ENCODE results near the gene COL28A1.

The COL28A1 gene

DNA sequence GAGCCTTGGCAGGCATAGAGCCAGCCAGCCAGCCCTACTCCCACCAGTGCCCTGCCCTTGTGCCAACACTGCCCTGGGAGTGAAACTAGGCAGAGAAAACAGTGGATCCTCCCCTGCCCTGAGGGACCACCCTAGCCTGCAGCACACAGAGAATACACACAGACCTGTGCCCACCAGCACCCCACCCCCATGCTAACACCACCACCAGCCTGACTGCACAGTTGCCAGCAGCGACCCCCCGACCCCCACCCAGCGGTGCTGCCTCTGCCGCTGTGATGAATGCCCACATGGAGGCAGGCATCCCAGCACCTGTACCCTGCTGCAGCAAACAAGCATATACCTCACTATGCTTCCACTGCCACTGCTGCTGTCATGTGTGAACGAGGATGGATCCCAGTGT is 21.6 kb upstream of the COL28A1 start:
- no peak for DNase-seq

DNA sequence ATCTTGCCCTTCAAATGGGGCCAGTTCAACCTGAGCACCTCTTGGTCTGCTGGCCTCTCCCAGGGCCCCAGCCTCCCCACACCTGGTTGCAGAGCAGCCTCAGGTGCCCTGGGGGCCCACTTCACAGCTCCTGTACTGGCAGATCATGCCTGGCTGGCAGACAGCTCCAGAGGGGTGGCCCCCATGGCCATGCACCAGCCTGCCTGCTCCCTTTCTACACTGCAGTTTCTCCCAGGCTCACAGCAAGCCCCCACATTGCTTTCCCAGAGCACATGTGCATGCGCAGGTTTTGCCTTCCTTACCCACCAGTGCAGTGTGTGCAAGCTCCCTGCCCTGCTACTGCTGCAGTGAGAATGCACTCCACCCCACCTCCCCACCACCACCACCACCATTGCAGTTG is 21.2 kb upstream of the COL28A1 start:
- no peak for DNase-seq

DNA sequence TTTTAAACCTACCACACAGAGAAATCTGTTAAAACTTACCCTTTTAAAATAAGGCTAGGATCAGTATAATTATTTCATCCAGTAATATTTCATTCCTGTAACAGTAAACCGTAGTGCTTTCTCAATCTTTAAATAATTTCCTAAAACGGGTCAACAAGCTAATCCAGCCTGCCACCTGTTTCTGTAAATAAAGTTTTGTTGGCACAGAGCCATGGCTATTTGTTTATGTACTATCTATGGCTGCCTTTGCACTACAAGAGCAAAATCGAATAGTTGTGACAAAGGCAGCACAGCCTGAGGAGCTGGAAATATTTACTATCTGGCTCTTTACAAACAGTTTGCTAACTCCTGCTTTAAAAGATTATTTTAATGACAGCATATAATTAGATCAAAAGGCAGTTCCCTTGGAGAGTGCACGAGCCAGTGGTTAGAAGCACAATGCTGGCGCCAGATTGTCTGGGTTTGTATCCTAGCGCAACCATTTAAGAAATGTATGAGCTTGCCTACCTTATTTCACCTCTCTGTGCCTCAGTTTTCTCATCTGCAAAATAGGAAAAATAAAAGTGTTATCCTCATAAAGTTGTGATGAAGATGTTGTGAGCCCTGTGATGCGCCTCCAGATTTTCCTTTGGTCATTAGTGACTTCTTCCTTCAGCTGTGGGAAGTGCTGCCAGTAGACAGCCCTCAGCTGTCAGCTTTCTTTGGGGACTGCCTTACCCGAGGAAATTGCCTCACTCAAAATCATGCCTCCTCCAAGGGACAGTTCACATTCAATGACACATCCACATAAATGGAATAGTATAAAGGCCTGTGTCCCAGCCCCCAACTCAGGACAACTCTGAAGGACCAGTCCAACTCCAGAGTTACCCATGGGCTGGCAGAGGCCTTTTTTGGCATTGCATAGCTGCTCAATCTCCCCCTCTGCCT is 19.2 kb upstream of the COL28A1 start:
- no peak for DNase-seq

DNA sequence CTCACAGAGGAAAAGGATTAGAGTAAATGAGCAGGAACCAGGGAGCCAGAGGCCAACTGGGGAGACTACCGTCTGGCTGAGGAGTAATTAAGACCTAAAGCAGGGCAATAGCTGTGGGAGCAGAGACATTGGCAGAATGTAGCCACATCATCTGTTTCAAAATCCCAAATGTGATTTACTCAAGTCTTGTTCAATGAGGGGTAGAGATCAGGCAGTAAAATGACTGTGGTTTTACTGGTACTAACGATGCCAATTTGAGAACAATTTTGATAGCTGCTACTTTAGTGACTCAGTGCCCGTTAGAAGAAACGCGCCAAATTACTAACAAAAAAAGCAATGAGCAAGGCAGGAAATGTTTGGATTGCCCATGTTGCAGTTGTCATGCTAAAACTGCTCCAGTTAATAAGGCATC is 18.4 kb upstream of the COL28A1 start:
- no peak for DNase-seq

DNA sequence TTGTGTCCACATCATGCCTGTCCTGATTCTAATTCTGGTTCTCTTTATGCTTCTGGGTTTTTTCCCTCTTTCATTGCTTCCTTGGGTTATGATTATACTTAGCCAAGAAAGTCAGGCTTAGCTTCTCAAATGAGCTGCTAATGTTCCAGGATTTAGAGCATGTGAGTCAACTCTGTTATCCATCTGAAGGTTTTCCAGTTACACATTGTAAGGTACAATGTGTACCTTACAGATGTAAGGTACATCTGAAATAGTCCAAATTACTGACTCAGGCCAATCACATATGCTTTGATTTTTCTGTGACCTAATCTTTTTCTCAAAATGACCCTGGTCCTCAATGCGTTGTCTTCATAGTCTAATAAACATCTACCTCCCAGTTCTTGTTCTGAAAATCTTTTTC is 17.7 kb upstream of the COL28A1 start:
- DNase-seq = no peak

DNA sequence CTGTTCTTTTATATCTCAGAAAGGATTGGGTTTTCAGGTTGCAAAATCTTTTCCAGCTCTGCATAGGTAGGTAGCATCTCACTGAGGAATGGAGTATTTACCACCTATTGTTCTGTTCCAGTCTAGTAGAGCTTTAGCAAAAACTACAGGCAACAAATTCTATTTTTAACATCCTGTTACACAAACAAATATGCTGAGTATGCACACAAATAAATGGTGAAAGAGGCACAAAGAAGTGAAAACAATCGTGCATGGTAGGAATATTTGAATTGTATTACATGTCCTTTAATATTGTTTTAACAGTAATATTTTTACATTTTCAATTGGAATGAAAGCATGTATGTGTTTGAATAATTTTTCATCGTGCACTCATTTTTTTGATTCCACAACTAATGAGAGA is 16.5 kb upstream of the COL28A1 start:
- no peak for DNase-seq

DNA sequence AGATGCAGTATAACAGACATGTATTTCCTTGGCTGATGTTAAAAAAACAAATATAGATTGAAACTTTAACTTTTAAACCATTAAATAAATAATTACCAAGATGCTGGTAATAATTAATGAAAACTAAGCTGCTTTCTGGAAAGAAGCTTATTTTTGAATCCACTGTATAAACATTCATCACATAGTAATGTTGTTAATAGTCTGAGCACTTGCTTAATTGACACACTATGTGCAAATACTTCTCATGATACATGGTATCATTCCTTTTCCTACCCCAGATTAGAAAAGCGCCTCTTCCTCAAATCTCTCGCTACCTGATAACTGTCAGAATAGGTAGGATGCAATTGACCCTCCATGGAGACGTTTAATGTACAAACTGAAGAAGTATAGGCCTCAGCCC is 15.0 kb upstream of the COL28A1 start:
- no peak for DNase-seq

DNA sequence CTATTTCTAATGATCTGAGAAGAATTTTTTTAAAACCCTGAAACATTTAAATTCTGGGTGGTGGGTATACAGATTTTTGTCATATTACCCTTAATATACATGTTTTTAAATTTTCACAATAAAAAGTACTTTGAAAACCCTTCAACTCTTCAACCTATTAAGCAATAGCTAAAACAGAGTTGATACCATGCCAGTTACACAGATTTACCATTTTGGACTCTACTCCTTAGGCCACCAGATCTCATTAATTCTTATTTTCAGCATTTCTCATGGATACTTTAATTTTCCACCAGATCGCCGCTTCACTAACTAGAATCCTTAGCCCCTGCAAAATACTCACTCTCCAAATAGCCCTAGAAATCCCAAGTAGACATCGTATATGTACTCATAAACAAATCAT is 12.7 kb upstream of the COL28A1 start:
- DNase-seq = no peak

DNA sequence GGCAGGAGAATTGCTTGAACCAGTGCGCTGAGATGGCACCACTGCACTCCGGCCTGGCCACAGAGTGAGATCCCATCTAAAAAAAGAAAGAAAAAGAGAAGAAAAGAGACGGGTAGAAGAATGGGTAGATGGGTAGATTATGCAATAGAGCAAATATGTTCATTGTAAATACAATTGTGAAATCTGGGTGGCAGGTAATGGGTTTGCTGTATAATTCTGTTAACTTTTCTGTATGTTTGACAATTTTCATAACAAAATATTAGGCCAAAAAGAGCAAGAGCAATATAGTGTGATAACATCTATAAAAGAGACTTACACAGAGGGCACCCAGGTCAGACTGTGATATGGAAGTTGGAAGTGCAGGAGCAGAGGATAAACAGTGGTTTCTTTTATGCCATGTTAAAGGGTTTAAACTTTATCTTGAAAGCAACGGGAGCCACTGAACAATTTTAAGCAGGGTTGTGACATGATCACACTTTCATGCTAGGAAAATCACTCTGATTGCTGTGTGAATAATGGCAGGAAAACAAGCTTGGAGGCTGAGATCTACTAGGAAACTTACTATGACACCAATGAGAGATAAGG is 6.7 kb upstream of the COL28A1 start:
- no peak for DNase-seq

DNA sequence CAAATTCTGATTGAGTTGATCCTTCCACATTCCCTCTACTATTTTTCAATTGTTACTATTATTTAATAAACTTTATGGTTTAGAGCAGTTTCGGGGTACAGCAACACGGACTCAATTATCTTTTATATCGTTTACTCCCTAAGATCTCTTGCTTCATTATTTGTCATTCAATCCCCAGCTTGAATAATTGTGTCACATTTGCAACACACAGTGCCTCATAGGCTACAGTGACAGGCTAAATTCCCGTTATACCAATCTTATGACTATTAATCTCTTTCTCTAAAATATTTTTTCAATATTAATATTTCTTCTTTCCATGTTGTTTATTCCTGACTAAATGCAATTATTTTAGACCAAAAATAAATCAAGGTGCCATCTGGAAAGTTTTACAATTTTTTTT is 4.0 kb upstream of the COL28A1 start:
- no peak for DNase-seq

DNA sequence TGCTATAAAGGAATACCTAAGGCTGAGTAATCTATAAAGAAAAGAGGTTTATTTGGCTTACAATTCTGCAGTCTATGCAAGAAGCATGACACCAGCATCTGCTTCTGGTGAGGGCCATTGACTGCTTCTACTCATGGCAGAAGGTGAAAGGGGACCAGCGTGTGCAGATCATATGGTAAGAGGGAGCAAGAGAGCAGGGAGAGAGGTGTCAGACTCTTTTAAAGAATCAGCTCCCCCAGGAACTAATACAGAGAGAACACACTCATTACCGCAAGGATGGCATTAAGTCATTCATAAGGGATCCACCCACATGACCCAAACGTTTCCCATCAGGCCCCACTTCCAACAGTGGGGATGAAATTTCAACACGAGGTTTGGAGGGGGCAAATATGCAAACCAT is 3.5 kb upstream of the COL28A1 start:
- no peak for DNase-seq

DNA sequence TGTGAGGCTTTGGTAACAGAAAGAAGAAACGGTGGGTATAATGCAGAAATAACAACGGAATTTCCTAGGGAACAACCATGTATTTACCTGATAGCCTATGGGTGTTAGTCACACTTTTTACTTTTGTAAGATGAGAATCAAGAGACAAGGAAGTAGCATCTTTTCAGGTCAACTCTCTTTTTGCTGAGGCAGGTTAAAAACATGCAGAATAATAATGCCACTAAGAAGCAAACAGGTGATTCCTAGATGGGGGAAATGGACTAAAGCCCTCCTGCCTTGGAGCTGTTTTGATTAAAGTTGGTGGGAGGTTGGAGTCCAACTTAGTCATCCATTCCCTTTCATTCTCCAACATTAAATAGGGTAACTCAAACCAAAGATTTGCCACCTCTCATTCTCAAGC is 2.0 kb upstream of the COL28A1 start:
- no peak for DNase-seq

DNA sequence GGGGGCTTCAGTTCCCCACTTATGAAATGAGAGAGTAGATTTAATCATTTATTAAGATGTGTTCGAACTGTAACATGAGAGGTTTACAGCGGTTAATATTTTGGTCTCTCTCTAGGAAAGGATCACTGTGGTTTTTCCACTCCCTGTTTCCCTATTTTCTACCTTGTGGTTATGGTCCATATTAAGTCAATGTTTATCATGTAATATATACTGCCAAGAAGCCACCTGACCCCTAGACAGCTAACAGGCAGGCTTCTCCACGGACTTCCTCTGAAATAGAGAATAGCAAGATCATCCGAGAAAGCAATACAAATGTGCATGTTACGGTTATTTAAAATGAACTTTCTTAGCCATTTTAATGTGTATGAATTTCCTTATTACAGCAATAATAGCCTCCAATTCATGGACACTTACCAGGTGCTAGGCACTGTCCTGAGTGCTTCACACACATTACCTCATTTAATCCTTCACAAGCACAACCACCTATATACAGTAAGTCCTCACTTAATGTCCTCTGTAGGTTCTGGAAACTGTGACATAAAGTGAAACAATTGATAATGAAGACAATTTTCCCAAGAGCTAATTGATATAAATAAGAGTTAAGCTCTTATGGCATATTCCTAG is 835 bp upstream of the COL28A1 start:
- no peak for DNase-seq

DNA sequence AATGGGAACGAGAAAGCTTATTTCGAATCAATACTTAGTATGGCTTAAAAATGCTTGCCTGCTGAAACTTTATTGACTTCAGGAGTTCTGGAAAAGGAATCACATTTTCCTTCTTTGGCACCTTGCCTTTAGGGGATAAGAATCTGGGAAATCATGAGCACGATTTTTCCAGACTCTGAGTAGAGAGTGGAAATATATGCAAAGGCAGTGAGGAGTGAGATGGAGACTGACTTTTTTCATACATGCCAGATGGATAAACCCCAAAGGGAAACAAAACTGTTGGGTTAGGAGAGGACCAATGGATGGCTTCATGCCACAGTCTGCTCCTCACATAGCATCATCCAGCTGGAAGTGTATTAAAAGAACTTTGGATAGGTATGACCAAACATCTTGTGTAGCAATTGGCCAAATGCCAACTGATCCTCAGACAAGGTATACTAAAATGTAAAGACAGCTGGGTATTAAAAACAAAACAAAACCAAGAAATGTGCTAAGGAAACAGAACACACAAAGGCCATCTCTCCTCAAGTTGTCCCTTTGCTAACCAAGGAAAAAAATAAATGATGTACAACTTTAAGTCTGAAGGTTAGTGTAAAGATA is 1.7 kb downstream of the COL28A1 start:
- DNase-seq = no peak

DNA sequence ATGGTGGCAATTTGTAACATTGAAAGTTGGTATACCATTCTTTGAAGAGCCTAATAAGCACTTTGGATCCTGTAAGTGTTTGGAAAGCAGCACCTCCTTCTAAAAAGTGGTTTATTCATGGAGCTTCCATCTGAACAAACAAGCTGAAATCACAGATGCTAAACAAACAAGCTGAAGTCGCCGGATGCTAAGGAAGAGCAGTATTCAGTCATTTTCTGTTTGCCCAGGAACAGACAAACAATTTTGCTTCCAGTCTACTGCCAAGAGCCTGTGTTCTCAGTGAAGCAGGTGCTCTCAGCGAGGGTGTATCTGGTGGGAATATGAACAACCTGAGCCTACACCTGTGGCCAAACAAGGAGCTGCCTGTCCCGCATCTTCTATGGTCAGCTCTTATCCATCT is 6.3 kb downstream of the COL28A1 start:
- no peak for DNase-seq

DNA sequence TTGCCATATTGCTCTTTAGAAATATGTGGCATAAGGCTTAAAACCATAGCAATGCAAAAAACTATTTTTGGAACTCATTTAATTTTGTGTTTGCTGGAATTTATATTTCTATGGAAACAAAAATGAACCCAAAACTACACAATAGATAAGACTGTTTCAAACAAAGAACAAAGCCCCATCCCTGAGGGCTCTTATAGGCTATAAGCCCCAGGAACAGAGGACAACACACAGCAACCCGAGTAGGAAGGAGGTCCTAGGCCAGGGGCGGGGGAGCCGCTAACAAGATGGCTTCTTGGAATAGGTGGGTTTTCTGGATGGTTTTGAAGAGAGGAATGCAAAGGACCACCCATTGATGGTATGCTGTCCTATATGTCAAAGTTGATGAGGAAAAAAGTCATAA is 8.6 kb downstream of the COL28A1 start:
- no peak for DNase-seq

DNA sequence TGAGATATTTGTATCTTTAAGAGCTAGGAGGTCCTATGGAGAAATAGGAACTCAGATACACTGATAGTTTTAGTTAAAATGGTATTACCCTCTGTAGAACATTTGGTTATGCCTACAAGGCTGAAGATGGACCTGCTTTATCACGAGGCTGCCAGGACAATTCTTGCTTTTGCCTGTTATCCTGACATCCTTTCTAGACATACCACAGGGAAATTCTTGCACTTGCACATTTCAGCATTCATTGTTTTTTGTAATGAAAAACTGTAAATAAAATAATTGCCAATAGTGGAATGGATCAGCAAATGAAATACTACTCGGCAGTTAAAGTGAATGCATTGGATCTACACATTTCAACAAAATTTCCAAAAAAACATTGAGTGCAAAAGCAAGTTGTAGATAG is 9.7 kb downstream of the COL28A1 start:
- no peak for DNase-seq

DNA sequence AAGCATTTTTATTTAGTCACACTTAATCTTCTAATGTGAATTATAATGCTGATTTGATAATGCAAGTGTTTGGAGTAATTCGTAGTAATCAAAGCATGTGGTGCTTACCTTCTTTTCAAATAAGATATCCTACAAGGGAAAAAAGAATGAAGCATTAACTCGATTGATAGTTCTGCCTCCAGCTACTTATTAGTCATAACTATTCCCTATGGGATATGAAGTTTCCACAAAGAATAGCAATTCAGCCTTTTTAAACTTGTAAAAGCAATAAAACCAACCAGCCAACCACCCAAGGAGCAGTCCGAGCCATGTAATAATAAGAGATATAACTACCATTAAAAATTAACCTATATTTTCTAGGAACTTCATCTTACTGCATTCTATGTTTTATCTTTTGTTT is 11.6 kb downstream of the COL28A1 start:
- no peak for DNase-seq

DNA sequence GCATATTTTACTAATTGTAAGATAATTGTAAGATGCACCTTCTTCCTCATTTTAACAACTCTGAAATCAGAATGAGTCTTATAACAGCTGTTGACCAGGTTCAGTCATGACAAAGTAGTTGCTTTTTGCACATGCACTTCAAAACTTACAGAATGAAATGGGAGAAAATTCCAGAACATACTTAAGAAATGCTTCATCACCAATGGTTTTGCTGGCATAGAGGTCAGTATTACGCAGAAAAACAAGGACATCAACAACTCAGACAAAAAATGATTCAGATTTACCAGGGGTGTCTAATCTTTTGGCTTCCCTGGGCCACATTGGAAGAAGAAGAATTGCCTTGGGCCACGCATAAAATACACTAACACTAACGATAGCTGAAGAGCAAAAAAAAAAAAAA is 13.3 kb downstream of the COL28A1 start:
- DNase-seq = no peak

DNA sequence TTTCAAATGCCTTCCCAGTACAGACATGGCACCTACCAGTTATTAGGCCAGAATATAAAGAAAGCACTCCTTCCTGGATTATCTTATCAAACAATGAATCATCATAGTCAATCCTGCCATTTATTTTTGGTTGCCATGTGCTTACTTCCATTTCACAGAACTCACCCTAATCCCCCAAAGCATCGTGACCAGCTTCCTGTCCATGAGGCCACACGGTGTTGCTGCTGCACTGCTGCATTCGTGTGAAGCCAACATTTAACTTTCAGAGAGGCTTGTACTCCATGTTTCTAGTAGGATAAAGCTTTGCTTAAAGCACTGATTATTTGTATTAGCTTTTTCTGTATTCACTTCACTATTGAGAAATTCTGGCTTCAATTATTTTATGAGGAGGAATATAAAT is 14.4 kb downstream of the COL28A1 start:
- DNase-seq = peak; percentile 51

DNA sequence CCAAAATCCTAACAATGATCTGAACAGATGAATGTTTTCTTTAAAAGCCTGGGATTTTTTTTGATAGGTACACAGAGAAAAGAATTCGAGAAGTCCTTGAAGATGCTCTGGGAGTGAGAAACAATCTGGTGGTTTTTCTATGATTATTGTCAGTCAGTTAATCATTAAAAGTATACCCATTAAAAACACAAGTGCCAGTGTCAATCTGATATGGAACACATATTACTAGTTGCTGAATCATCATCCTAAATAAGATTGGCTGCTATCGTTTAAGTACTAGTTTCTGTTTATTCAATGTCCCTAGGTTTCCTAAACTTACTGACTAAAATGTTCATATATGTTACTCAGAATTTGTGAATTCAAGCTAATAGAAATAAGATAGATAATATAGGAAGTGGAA is 16.1 kb downstream of the COL28A1 start:
- DNase-seq = no peak

DNA sequence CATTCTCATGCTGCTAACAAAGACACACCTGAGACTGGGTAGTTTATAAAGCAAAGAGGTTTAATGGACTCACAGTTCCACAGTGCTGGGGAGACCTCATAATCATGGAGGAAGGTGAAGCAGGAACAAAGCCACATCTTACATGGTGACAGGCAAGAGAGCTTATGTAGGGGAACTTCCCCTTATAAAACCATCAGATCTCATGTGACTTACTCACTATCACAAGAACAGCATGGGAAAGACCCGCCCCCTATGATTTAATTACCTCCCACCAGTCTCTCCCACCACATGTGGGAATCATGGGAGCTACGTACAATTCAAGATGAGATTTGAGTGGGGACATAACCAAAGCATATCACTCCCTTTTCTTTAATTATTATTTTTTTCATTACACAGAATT is 16.6 kb downstream of the COL28A1 start:
- DNase-seq = peak; percentile 14

DNA sequence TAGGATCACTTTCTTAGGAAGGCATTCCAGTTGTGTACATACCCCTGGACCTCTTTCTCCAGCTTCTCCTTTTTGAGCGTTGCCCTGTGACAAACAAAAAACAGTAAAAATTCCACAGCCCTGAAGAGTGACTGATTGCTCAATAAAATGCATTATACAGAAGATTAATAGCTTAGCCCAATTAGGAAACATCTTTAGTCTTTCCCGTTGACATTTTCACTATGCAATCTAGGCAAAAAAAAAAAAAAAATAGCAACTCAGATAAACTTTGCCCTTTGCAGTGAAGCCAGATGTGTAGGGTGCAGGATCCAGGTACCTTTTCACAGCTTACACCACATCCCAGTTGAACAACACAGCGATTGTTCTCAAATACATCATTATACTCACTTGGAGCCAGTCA is 17.9 kb downstream of the COL28A1 start:
- no peak for DNase-seq

DNA sequence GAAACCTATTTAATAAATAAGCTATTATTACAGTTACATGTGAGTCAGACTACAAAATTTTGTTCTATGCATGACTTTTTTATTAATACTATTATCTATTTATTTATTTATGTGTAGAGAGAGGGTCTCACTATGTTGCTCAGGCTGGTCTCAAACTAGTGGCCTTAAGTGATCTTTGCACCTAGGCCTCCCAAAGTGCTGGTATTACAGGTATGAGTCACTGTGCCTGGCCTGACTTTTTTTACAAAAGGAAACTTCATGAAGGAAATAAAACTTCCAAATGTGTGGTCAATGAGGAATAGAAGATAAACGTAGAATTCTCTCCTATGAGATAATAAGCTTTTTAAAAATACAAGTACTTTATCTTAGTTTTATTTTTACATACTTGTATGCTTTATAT is 19.0 kb downstream of the COL28A1 start:
- DNase-seq = no peak

All from hematopoietic multipotent progenitor cell treated with erythropoietin and hydrocortisone succinate and interleukin-3 and kit ligand, for 4 days (in vitro differentiated cells).